GM23248 (cell line): ENCODE measurements around the gene FAM217B.

ENCODE experiments used
- EZH2 ChIP-seq: fragments of 200-600 bp; sonication (generic); IDR thresholded peaks from 2 replicates; pipeline ENCODE4 v1.6.1; 2018; ENCODE audit warnings: antibody characterized with exemption, mild to moderate bottlenecking; ENCODE audit not compliant: insufficient read depth, poor library complexity, severe bottlenecking
- EZH2phosphoT487 ChIP-seq: fragments of 200-600 bp; sonication (generic); IDR thresholded peaks from 2 replicates; pipeline ENCODE4 v1.6.1; 2018; ENCODE audit warnings: antibody characterized with exemption, moderate library complexity, mild to moderate bottlenecking, low read depth; ENCODE audit not compliant: insufficient read depth

GRCh38 chr20:59958626-59959025, 18.4 kb downstream of the FAM217B start:
- no peak for TF ChIP-seq EZH2
- no peak for TF ChIP-seq EZH2phosphoT487
